ENCODE results near the gene FGD5.

FGD5 gene

GRCh38 chr3:14879211-14879874 is 60.6 kb downstream of the FGD5 start:
- no peak for DNase-seq (ENCODE audit: low spot score in 2 of 2)
- H3K36me3 ChIP-seq (replicated peaks) = no peaks in the 10 kb centered on the region
- no peaks in the 10 kb centered on the region for H3K9me3 ChIP-seq
- H3K4me1 ChIP-seq = no peaks in the 10 kb centered on the region
- no peak overlapping the region for H3K4me3 ChIP-seq
- H3K27me3 ChIP-seq (ENCODE audit: low read depth) = no peaks in the 10 kb centered on the region
- in situ Hi-C loops (cut with MboI; ENCODE audit: low sequenced_read_pairs) = no loop called here

- H3K36me3 ChIP-seq (replicated peaks) = no peaks in the 10 kb centered on the region
- no peak for DNase-seq (ENCODE audit: low spot score in 2 of 2)
- no peaks in the 10 kb centered on the region for H3K27me3 ChIP-seq (ENCODE audit: low read depth)
- no peaks in the 10 kb centered on the region for H3K9me3 ChIP-seq
- no peaks in the 10 kb centered on the region for H3K4me1 ChIP-seq
- in situ Hi-C loops (cut with MboI; ENCODE audit: low sequenced_read_pairs) = no loop called here
- H3K4me3 ChIP-seq = no peak overlapping the region
These were observed 61.8 kb downstream of the FGD5 start for GRCh38 chr3:14880447-14881106.

- no peaks in the 10 kb centered on the region for H3K36me3 ChIP-seq (replicated peaks)
- H3K4me1 ChIP-seq = no peaks in the 10 kb centered on the region
- H3K9me3 ChIP-seq = no peaks in the 10 kb centered on the region
- in situ Hi-C loops (cut with MboI; ENCODE audit: low sequenced_read_pairs) = no loop called here
- DNase-seq (ENCODE audit: low spot score in 2 of 2) = no peak
- H3K4me3 ChIP-seq = no peak overlapping the region
- H3K27me3 ChIP-seq (ENCODE audit: low read depth) = peaks cover 9% of the 10 kb centered on the region
These were observed 64.5 kb downstream of the FGD5 start for GRCh38 chr3:14883226-14883625.

GRCh38 chr3:14884665-14885064 is 65.9 kb downstream of the FGD5 start:
- peaks cover 21% of the 10 kb centered on the region for H3K27me3 ChIP-seq (ENCODE audit: low read depth)
- no peaks in the 10 kb centered on the region for H3K4me1 ChIP-seq
- no peaks in the 10 kb centered on the region for H3K36me3 ChIP-seq (replicated peaks)
- DNase-seq (ENCODE audit: low spot score in 2 of 2) = no peak
- no peaks in the 10 kb centered on the region for H3K9me3 ChIP-seq
- no peak overlapping the region for H3K4me3 ChIP-seq
- in situ Hi-C loops (cut with MboI; ENCODE audit: low sequenced_read_pairs) = no loop called here

- in situ Hi-C loops (cut with MboI; ENCODE audit: low sequenced_read_pairs) = no loop called here
- Histone ChIP-seq H3K4me1 (no peaks in the 10 kb centered on the region), H3K36me3 (replicated peaks) (no peaks in the 10 kb centered on the region), H3K9me3 (no peaks in the 10 kb centered on the region), H3K4me3 (no peak overlapping the region), H3K27me3 (ENCODE audit: low read depth) (peaks cover 22% of the 10 kb centered on the region)
- DNase-seq (ENCODE audit: low spot score in 2 of 2) = no peak
These were observed 66.5 kb downstream of the FGD5 start for GRCh38 chr3:14885307-14885706.

- no peaks in the 10 kb centered on the region for H3K4me1 ChIP-seq
- H3K27me3 ChIP-seq (ENCODE audit: low read depth) = peaks cover 29% of the 10 kb centered on the region
- H3K36me3 ChIP-seq (replicated peaks) = no peaks in the 10 kb centered on the region
- in situ Hi-C loops (cut with MboI; ENCODE audit: low sequenced_read_pairs) = no loop called here
- no peak for DNase-seq (ENCODE audit: low spot score in 2 of 2)
- H3K4me3 ChIP-seq = no peak overlapping the region
- H3K9me3 ChIP-seq = no peaks in the 10 kb centered on the region
These were observed 67.3 kb downstream of the FGD5 start for GRCh38 chr3:14886101-14886500.

GRCh38 chr3:14889205-14889604 is 70.4 kb downstream of the FGD5 start:
- Histone ChIP-seq H3K9me3 (no peaks in the 10 kb centered on the region), H3K27me3 (ENCODE audit: low read depth) (peaks cover 33% of the 10 kb centered on the region), H3K4me1 (no peaks in the 10 kb centered on the region), H3K4me3 (no peak overlapping the region), H3K36me3 (replicated peaks) (no peaks in the 10 kb centered on the region)
- in situ Hi-C loops (cut with MboI; ENCODE audit: low sequenced_read_pairs) = no loop called here
- DNase-seq (ENCODE audit: low spot score in 2 of 2) = no peak

GRCh38 chr3:14889943-14890342 is 71.2 kb downstream of the FGD5 start:
- Histone ChIP-seq H3K9me3 (no peaks in the 10 kb centered on the region), H3K4me3 (no peak overlapping the region), H3K27me3 (ENCODE audit: low read depth) (peaks cover 35% of the 10 kb centered on the region), H3K4me1 (no peaks in the 10 kb centered on the region), H3K36me3 (replicated peaks) (no peaks in the 10 kb centered on the region)
- in situ Hi-C loops (cut with MboI; ENCODE audit: low sequenced_read_pairs) = no loop called here
- DNase-seq (ENCODE audit: low spot score in 2 of 2) = no peak

GRCh38 chr3:14890476-14890875 is 71.7 kb downstream of the FGD5 start:
- Histone ChIP-seq H3K9me3 (no peaks in the 10 kb centered on the region), H3K27me3 (ENCODE audit: low read depth) (peaks cover 40% of the 10 kb centered on the region), H3K4me1 (no peaks in the 10 kb centered on the region), H3K36me3 (replicated peaks) (no peaks in the 10 kb centered on the region), H3K4me3 (no peak overlapping the region)
- in situ Hi-C loops (cut with MboI; ENCODE audit: low sequenced_read_pairs) = no loop called here
- DNase-seq (ENCODE audit: low spot score in 2 of 2) = no peak

GRCh38 chr3:14891135-14892132 is 72.7 kb downstream of the FGD5 start:
- in situ Hi-C loops (cut with MboI; ENCODE audit: low sequenced_read_pairs) = no loop called here
- H3K27me3 ChIP-seq (ENCODE audit: low read depth) = peaks cover 39% of the 10 kb centered on the region
- no peak overlapping the region for H3K4me3 ChIP-seq
- H3K9me3 ChIP-seq = no peaks in the 10 kb centered on the region
- no peaks in the 10 kb centered on the region for H3K4me1 ChIP-seq
- no peak for DNase-seq (ENCODE audit: low spot score in 2 of 2)
- no peaks in the 10 kb centered on the region for H3K36me3 ChIP-seq (replicated peaks)

GRCh38 chr3:14892226-14892625 is 73.5 kb downstream of the FGD5 start:
- Histone ChIP-seq H3K4me3 (no peak overlapping the region), H3K9me3 (no peaks in the 10 kb centered on the region), H3K36me3 (replicated peaks) (no peaks in the 10 kb centered on the region), H3K27me3 (ENCODE audit: low read depth) (peaks cover 32% of the 10 kb centered on the region), H3K4me1 (no peaks in the 10 kb centered on the region)
- in situ Hi-C loops (cut with MboI; ENCODE audit: low sequenced_read_pairs) = no loop called here
- no peak for DNase-seq (ENCODE audit: low spot score in 2 of 2)

- in situ Hi-C loops (cut with MboI; ENCODE audit: low sequenced_read_pairs) = no loop called here
- Histone ChIP-seq H3K4me3 (no peak overlapping the region), H3K36me3 (replicated peaks) (no peaks in the 10 kb centered on the region), H3K27me3 (ENCODE audit: low read depth) (peaks cover 26% of the 10 kb centered on the region), H3K9me3 (no peaks in the 10 kb centered on the region), H3K4me1 (no peaks in the 10 kb centered on the region)
- DNase-seq (ENCODE audit: low spot score in 2 of 2) = no peak
These were observed 75.3 kb downstream of the FGD5 start for GRCh38 chr3:14894085-14894484.

- Histone ChIP-seq H3K4me3 (no peak overlapping the region), H3K4me1 (no peaks in the 10 kb centered on the region), H3K27me3 (ENCODE audit: low read depth) (peaks cover 8% of the 10 kb centered on the region), H3K36me3 (replicated peaks) (no peaks in the 10 kb centered on the region), H3K9me3 (no peaks in the 10 kb centered on the region)
- in situ Hi-C loops (cut with MboI; ENCODE audit: low sequenced_read_pairs) = no loop called here
- DNase-seq (ENCODE audit: low spot score in 2 of 2) = no peak
These were observed 78.5 kb downstream of the FGD5 start for GRCh38 chr3:14897266-14897665.

- no peak overlapping the region for H3K4me3 ChIP-seq
- in situ Hi-C loops (cut with MboI; ENCODE audit: low sequenced_read_pairs) = no loop called here
- H3K9me3 ChIP-seq = no peaks in the 10 kb centered on the region
- no peaks in the 10 kb centered on the region for H3K4me1 ChIP-seq
- no peak for DNase-seq (ENCODE audit: low spot score in 2 of 2)
- H3K27me3 ChIP-seq (ENCODE audit: low read depth) = peaks cover 8% of the 10 kb centered on the region
- H3K36me3 ChIP-seq (replicated peaks) = no peaks in the 10 kb centered on the region
These were observed 80.2 kb downstream of the FGD5 start for GRCh38 chr3:14898929-14899328.

All from HAP-1 (cell line).